Measurements from ENCODE around the gene MID1IP1. TPM values are rescaled to one million over a fixed set of nuclear protein-coding genes. Genes with fewer than 3 reads are reported as not detected.

MID1IP1 gene
- total and polyA plus RNA-seq, 10 of the 15 experiments (the other 5 are each of a cell fraction or from before 2014, with no cell fraction given): 0.21 to 62.2 (median 14.6) TPM

DNA sequence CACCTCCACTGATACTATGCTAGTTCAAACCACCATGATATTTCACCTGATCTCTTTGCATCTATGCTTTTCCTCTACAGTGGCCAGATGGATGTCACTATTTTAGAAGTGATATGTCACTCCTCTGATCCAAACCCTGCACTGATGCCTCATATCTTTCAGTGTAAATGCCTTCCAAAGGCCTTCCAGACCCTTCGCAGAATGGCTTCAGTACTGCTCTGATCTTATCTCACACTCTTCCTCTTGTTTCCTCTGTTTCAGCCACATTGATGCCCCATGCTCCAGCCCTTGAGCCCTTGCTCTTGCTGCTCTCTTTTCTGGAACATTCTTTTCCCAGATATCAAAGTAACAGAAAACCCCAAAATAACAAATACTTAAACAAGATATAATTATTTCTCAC, 17.9 kb downstream of the MID1IP1 start (continued):
- TF ChIP-seq, protein P1, sequence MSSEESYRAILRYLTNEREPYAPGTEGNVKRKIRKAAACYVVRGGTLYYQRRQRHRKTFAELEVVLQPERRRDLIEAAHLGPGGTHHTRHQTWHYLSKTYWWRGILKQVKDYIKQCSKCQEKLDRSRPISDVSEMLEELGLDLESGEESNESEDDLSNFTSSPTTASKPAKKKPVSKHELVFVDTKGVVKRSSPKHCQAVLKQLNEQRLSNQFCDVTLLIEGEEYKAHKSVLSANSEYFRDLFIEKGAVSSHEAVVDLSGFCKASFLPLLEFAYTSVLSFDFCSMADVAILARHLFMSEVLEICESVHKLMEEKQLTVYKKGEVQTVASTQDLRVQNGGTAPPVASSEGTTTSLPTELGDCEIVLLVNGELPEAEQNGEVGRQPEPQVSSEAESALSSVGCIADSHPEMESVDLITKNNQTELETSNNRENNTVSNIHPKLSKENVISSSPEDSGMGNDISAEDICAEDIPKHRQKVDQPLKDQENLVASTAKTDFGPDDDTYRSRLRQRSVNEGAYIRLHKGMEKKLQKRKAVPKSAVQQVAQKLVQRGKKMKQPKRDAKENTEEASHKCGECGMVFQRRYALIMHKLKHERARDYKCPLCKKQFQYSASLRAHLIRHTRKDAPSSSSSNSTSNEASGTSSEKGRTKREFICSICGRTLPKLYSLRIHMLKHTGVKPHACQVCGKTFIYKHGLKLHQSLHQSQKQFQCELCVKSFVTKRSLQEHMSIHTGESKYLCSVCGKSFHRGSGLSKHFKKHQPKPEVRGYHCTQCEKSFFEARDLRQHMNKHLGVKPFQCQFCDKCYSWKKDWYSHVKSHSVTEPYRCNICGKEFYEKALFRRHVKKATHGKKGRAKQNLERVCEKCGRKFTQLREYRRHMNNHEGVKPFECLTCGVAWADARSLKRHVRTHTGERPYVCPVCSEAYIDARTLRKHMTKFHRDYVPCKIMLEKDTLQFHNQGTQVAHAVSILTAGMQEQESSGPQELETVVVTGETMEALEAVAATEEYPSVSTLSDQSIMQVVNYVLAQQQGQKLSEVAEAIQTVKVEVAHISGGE (CRISPR knock-in tag; IDR thresholded peaks at IDR 0.05): no peak
- TF ChIP-seq ZSCAN29 (IDR thresholded peaks at IDR 0.05): no peak

DNA sequence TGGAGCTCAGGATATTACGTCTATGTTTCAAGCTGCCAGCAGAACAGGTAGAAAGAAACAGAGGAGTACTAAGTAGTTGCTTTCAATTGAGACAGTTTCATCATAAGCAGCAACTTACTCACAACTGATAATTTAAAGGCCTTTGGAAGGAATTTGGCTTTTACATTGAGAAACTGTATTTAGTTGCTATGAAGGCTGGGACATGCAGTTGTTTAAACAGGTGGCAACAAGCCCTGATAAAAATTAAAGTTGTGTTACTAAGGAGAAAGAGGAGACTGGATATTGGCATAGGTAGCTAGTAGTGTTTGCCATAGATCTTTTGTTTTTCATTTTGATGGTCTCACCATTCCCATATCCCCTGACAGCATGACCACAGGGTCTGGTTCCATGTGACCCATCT, 18.4 kb downstream of the MID1IP1 start:
- Histone ChIP-seq H3K4me2 (ENCODE audit: control insufficient read depth, insufficient read depth) (no peak overlapping the region), H3K27ac (ENCODE audit: control insufficient read depth, insufficient read depth) (no peak overlapping the region), H3K4me1 (ENCODE audit: control insufficient read depth, insufficient read depth, low read length) (no peaks in the 10 kb centered on the region), H3K79me2 (ENCODE audit: control insufficient read depth, insufficient read depth, low read length) (no peaks in the 10 kb centered on the region), H3K36me3 (ENCODE audit: control insufficient read depth in 2 of 2, insufficient read depth in 2 of 2, low read length in 1 of 2) (no peaks in the 10 kb centered on the region), H3K27me3 (replicated peaks in 1 of 2; ENCODE audit: control insufficient read depth in 2 of 2, insufficient read depth in 2 of 2, low read length in 1 of 2) (no peaks in the 10 kb centered on the region), H3K9ac (ENCODE audit: control insufficient read depth, insufficient read depth, low read length) (no peak overlapping the region), H2AFZ (ENCODE audit: control insufficient read depth, low read depth, low read length) (no peak overlapping the region), H4K20me1 (ENCODE audit: control insufficient read depth, insufficient read depth) (no peaks in the 10 kb centered on the region), H3K4me3 (no peak overlapping the region), H3K9me3 (replicated peaks; ENCODE audit: control insufficient read depth, insufficient read depth, low read length) (no peaks in the 10 kb centered on the region)
- intact Hi-C loops (cut with micrococcal nuclease; ENCODE audit: unreplicated experiment) (no loop called here), in situ Hi-C loops (cut with MboI) (no loop called here)
- SMC1A ChIA-PET (ENCODE audit: uncharacterized antibody, unreplicated experiment): no interaction called here
- FAIRE-seq (no peak), DNase-seq (ENCODE audit: low read depth, low spot score) (no peak), ATAC-seq (no peak)
- CTCF ChIA-PET: interaction anchor here (1.5 kb wide), 1 partner anchor 20 kb away, joined by 3 read pairs; no protein-coding TSS in a partner anchor
- TF ChIP-seq, protein P2, sequence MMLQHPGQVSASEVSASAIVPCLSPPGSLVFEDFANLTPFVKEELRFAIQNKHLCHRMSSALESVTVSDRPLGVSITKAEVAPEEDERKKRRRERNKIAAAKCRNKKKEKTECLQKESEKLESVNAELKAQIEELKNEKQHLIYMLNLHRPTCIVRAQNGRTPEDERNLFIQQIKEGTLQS (IDR thresholded peaks at IDR 0.05; ENCODE audit: borderline replicate concordance, extremely low read depth, low read depth, low read length): no peak
- TF ChIP-seq RUNX3 (IDR thresholded peaks at IDR 0.05; ENCODE audit: low read length): no peak
- no peak for TF ChIP-seq BMI1 (IDR thresholded peaks at IDR 0.05; ENCODE audit: borderline replicate concordance)
- TF ChIP-seq TCF12 (IDR thresholded peaks at IDR 0.05; ENCODE audit: low read depth, low read length): no peak
- no peak for TF ChIP-seq SREBF2 (IDR thresholded peaks at IDR 0.05; ENCODE audit: low read length)
- TF ChIP-seq ZZZ3 (IDR thresholded peaks at IDR 0.05; ENCODE audit: control insufficient read depth, insufficient read length, low read depth): no peak
- no peak for TF ChIP-seq GABPA (IDR thresholded peaks at IDR 0.05; ENCODE audit: low read depth)
- no peak for TF ChIP-seq EZH2 (IDR thresholded peaks at IDR 0.05; ENCODE audit: borderline replicate concordance, control insufficient read depth, low read depth, low read length)
- no peak for TF ChIP-seq ZNF207 (IDR thresholded peaks at IDR 0.05; ENCODE audit: borderline replicate concordance)
- POLR2A ChIA-PET: interaction anchor here (0.6 kb wide), 1 partner anchor 678 kb away, joined by 4 read pairs; no protein-coding TSS in a partner anchor
- WGBS (ENCODE audit: insufficient coverage, insufficient replicate concordance, low lambda C conversion rate, missing lambda C conversion rate): 58% methylated on average over 1 of the region's 1 CpG
- RAD21 ChIA-PET (ENCODE audit: unreplicated experiment): no interaction called here
- no TSS peak for BruUV-seq (replicated peaks)
